ENCODE results near the gene STAMBP.

- TF ChIP-seq CTCF (IDR thresholded peaks at IDR 0.05), result no peak
- TF ChIP-seq POLR2A (IDR thresholded peaks at IDR 0.05), result no peak
These were observed 41.3 kb downstream of the STAMBP start for GRCh38 chr2:73870084-73870483.

All from suprapubic skin (tissue), 3 donors.